ENCODE measurements around the gene DCUN1D3. TPM values are rescaled to one million over a fixed set of nuclear protein-coding genes. Genes with fewer than 3 reads are reported as not detected.
"Not testable (repeated sequence)": the region's sequence is repeated elsewhere in the genome, so short reads cannot be mapped to it uniquely, and the experiment has no call there.

DCUN1D3 gene
- total and polyA plus RNA-seq, 2 donors (not counting 3 experiments of a cell fraction or from before 2014, with no cell fraction given), result 10.4 to 35.0 TPM

DNA sequence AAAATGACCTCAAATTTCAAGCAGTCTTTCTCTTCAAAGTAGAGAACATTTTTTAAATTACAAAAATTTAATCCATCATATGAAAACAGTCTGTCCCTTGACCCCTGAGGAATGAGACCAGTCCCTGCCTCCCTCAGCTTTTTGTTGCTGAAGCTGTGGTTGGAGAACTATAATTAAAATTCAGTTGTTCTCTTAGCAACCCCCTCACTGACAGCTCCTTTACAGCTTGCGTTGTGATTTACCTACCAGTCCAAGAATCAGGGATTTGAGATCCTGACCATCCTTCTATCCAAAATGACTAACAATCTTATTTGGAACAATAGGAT is 30.2 kb upstream of the DCUN1D3 start:
- H3K9me3 ChIP-seq (replicated peaks; ENCODE audit: control insufficient read depth, insufficient read depth, low read length), result no peaks in the 10 kb centered on the region
- FAIRE-seq (no peak), DNase-seq (ENCODE audit: low read depth, low spot score) (no peak)
- ChIA-PET POLR2A (interaction anchor here (0.9 kb wide), 1 partner anchor 26 kb away, joined by 4 read pairs; no protein-coding TSS in a partner anchor), CTCF (interaction anchor here (1.5 to 2.8 kb wide), 2 partner anchors 27 to 80 kb away, joined by 3 to 8 read pairs; no protein-coding TSS in a partner anchor)
- BruUV-seq (replicated peaks), result no TSS peak
- no peaks in the 10 kb centered on the region for H4K20me1 ChIP-seq (replicated peaks; ENCODE audit: control insufficient read depth, extremely low read depth, insufficient read depth, low read length)
- no peak overlapping the region for H3K4me3 ChIP-seq (replicated peaks in 1 of 3; ENCODE audit: insufficient read depth in 1 of 3, low read depth in 1 of 3, low read length in 3 of 3)
- TF ChIP-seq POLR2A (IDR thresholded peaks at IDR 0.05; ENCODE audit: low read depth, low read length), result no peak
- TF ChIP-seq MYC (IDR thresholded peaks at IDR 0.05; ENCODE audit: low read depth, low read length), result no peak
- TF ChIP-seq GATA2 (IDR thresholded peaks at IDR 0.05; ENCODE audit: insufficient read depth, insufficient read length, low read depth, low read length), result no peak
- no peak for TF ChIP-seq POLR2AphosphoS5 (IDR thresholded peaks at IDR 0.05; ENCODE audit: insufficient read depth, low read depth, low read length)
- TF ChIP-seq, protein P1, sequence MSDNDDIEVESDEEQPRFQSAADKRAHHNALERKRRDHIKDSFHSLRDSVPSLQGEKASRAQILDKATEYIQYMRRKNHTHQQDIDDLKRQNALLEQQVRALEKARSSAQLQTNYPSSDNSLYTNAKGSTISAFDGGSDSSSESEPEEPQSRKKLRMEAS (IDR thresholded peaks at IDR 0.05; ENCODE audit: insufficient read depth, insufficient read length), result no peak
- TF ChIP-seq CTCF (IDR thresholded peaks at IDR 0.05; ENCODE audit: extremely low read depth in 1 of 2, insufficient read depth in 1 of 2, low read depth in 1 of 2, low read length in 2 of 2), result no peak
- TF ChIP-seq EZH2 (IDR thresholded peaks at IDR 0.05; ENCODE audit: borderline replicate concordance, low read depth, low read length, severe bottlenecking), result no peak
- TF ChIP-seq FOS (IDR thresholded peaks at IDR 0.05; ENCODE audit: borderline replicate concordance, insufficient read depth, low read length), result no peak
- no peak for TF ChIP-seq JUN (IDR thresholded peaks at IDR 0.05; ENCODE audit: borderline replicate concordance, insufficient read depth, insufficient read length, low read depth)
- H3K9ac ChIP-seq (replicated peaks; ENCODE audit: extremely low read depth, insufficient read depth, low read length), result no peak overlapping the region
- H3K27me3 ChIP-seq (ENCODE audit: control insufficient read depth in 2 of 2, insufficient read depth in 2 of 2, low read length in 2 of 2), result no peaks in the 10 kb centered on the region
- H3K4me1 ChIP-seq (ENCODE audit: control insufficient read depth, extremely low read depth, insufficient read depth, low read length), result no peaks in the 10 kb centered on the region
- no peaks in the 10 kb centered on the region for H3K79me2 ChIP-seq (ENCODE audit: control insufficient read depth, insufficient read depth, low read length)
- intact Hi-C loops (cut with micrococcal nuclease), result no loop called here
- H3K27ac ChIP-seq (ENCODE audit: insufficient read depth, low read depth, low read length), result no peak overlapping the region
- H3K9me1 ChIP-seq (replicated peaks; ENCODE audit: control insufficient read depth, extremely low read depth, insufficient read depth, low read length), result no peaks in the 10 kb centered on the region
- no peak overlapping the region for H3K4me2 ChIP-seq (ENCODE audit: insufficient read depth, low read length)
- H3K36me3 ChIP-seq (ENCODE audit: control insufficient read depth in 2 of 2, extremely low read depth in 1 of 2, insufficient read depth in 2 of 2, low read length in 2 of 2), result no peaks in the 10 kb centered on the region
- H2AFZ ChIP-seq (ENCODE audit: low read depth, low read length), result no peak overlapping the region
- dilution Hi-C loops (cut with MboI; ENCODE audit: extremely low pct_ligation_motif_present, low sequenced_read_pairs), result no loop called here

- H3K27ac ChIP-seq (ENCODE audit: insufficient read depth, low read depth, low read length); H3K79me2 ChIP-seq (ENCODE audit: control insufficient read depth, insufficient read depth, low read length); intact Hi-C loops (cut with micrococcal nuclease); H3K9me1 ChIP-seq (replicated peaks; ENCODE audit: control insufficient read depth, extremely low read depth, insufficient read depth, low read length); H3K4me1 ChIP-seq (ENCODE audit: control insufficient read depth, extremely low read depth, insufficient read depth, low read length); BruUV-seq (replicated peaks); H3K9ac ChIP-seq (replicated peaks; ENCODE audit: extremely low read depth, insufficient read depth, low read length); dilution Hi-C loops (cut with MboI; ENCODE audit: extremely low pct_ligation_motif_present, low sequenced_read_pairs); H3K36me3 ChIP-seq (ENCODE audit: control insufficient read depth in 2 of 2, extremely low read depth in 1 of 2, insufficient read depth in 2 of 2, low read length in 2 of 2); FAIRE-seq; H3K4me2 ChIP-seq (ENCODE audit: insufficient read depth, low read length); H2AFZ ChIP-seq (ENCODE audit: low read depth, low read length); H3K27me3 ChIP-seq (ENCODE audit: control insufficient read depth in 2 of 2, insufficient read depth in 2 of 2, low read length in 2 of 2); H3K9me3 ChIP-seq (replicated peaks; ENCODE audit: control insufficient read depth, insufficient read depth, low read length); DNase-seq (ENCODE audit: low read depth, low spot score); H4K20me1 ChIP-seq (replicated peaks; ENCODE audit: control insufficient read depth, extremely low read depth, insufficient read depth, low read length); H3K4me3 ChIP-seq (replicated peaks in 1 of 3; ENCODE audit: insufficient read depth in 1 of 3, low read depth in 1 of 3, low read length in 3 of 3): not testable (repeated sequence)
- ChIA-PET POLR2A (interaction anchor here (0.9 kb wide), 1 partner anchor 25 kb away, joined by 4 read pairs; no protein-coding TSS in a partner anchor), CTCF (interaction anchor here (2.8 kb wide), 1 partner anchor 79 kb away, joined by 8 read pairs; no protein-coding TSS in a partner anchor)
Measured at GRCh38 chr16:20929676-20930364, 29.7 kb upstream of the DCUN1D3 start.

Data from endothelial cell of umbilical vein (primary cell).